Spleen (tissue), 7 donors: ENCODE data around the gene UBE2I.

Source experiments
- CTCF ChIP-seq, 11 experiments: fragments of 200-600 bp in 7 of 11; fragments of 450-650 bp in 4 of 11; sonication (generic) in 4 of 11; IDR thresholded peaks in 8 of 11; conservative IDR thresholded peaks in 3 of 11; 1 replicate in 7 of 11; 2 replicates in 4 of 11; pipeline versions ENCODE4 v1.4.0 to v1.8.0; 2016 to 2021; ENCODE audit warnings: antibody characterized with exemption in 11 of 11, inconsistent platforms in 4 of 11, mild to moderate bottlenecking in 1 of 11
- POLR2A ChIP-seq, 3 donors: fragments of 450-650 bp; IDR thresholded peaks; one replicate each; pipeline ENCODE4 v1.5.1; 2017; ENCODE audit warnings: antibody characterized with exemption in 3 of 3, mild to moderate bottlenecking in 1 of 3
- donor health status: DM: no; HTN: no; CAD: no; lungs with moderate emphysema.
- donor health status: DM: no; HTN: no; CAD: no.
- donor health status: DM: no; HTN: no; CAD: no.

- TF ChIP-seq CTCF (IDR thresholded peaks at IDR 0.05 in 8 of 11, conservative IDR thresholded peaks at IDR 0.05 in 3 of 11): no peak
- TF ChIP-seq POLR2A (IDR thresholded peaks at IDR 0.05): no peak
Observed at GRCh38 chr16:1335996-1336395, 26.6 kb downstream of the UBE2I start.
